PC-9 (cell line): Measurements from ENCODE around the gene PADI1. TPM values are rescaled to one million over a fixed set of nuclear protein-coding genes. Genes with fewer than 3 reads are reported as not detected.

Source experiments
- BruUV-seq: library from RNA; stranded (reverse); fragments of 400-500 nt; replicated peaks from 2 replicates; lab custom pipeline; 2021; lab: Mats Ljungman, UMichigan
- CTCF ChIA-PET: fragments of 300-600 bp; sonication (Branson Sonifier 250); formaldehyde crosslinking; loops from one replicate; lab custom pipeline; 2022; ENCODE audit warnings: antibody characterized with exemption; lab: Charles Lee
- POLR2A ChIA-PET: fragments of 300-600 bp; sonication (Branson Sonifier 250); formaldehyde crosslinking; loops from one replicate; lab custom pipeline; 2022; ENCODE audit warnings: antibody characterized with exemption; ENCODE audit not compliant: unreplicated experiment; lab: Charles Lee
- DNase-seq, 2 experiments: peaks; one replicate each; pipeline versions ENCODE4 v3.0.0 to v3.0.0-alpha.2; 2015 to 2022; ENCODE audit warnings: mixed read lengths in 1 of 2
- H2AFZ ChIP-seq: fragments of 200-600 bp; sonication (generic); 2 replicates; pipeline ENCODE4 v1.8.1; 2017; ENCODE audit warnings: antibody characterized with exemption
- H3F3A ChIP-seq: fragments of 200-600 bp; sonication (generic); 2 replicates; pipeline ENCODE4 v1.8.1; 2017; ENCODE audit warnings: antibody characterized with exemption, mild to moderate bottlenecking, low read depth; ENCODE audit not compliant: insufficient read depth
- H3K27ac ChIP-seq: fragments of 200-600 bp; sonication (generic); 2 replicates; pipeline ENCODE4 v1.6.1; 2016; ENCODE audit warnings: mixed run types
- H3K27me3 ChIP-seq: fragments of 200-600 bp; sonication (generic); 2 replicates; pipeline ENCODE4 v1.6.1; 2016; ENCODE audit warnings: low read depth, mixed run types; ENCODE audit not compliant: insufficient read depth
- H3K36me3 ChIP-seq: fragments of 200-600 bp; sonication (generic); 2 replicates; pipeline ENCODE4 v1.6.1; 2016; ENCODE audit warnings: low read depth, mixed run types
- H3K4me1 ChIP-seq: fragments of 200-600 bp; sonication (generic); replicated peaks from 2 replicates; pipeline ENCODE4 v1.6.1; 2016; ENCODE audit warnings: mixed run types; ENCODE audit not compliant: insufficient read depth
- H3K4me2 ChIP-seq: fragments of 200-600 bp; sonication (generic); 2 replicates; pipeline ENCODE4 v1.6.1; 2017; ENCODE audit warnings: mixed run types
- H3K4me3 ChIP-seq: fragments of 200-600 bp; sonication (generic); 2 replicates; pipeline ENCODE4 v1.6.1; 2016; ENCODE audit warnings: mixed run types
- H3K79me2 ChIP-seq: fragments of 200-600 bp; sonication (generic); 2 replicates; pipeline ENCODE4 v1.6.1; 2017; ENCODE audit warnings: low read depth, mixed run types
- H3K9me2 ChIP-seq: fragments of 200-600 bp; sonication (generic); 2 replicates; pipeline ENCODE4 v1.8.1; 2017; ENCODE audit warnings: mild to moderate bottlenecking; ENCODE audit not compliant: insufficient read depth
- H3K9me3 ChIP-seq: fragments of 200-600 bp; sonication (generic); 2 replicates; pipeline ENCODE4 v1.8.1; 2016; ENCODE audit warnings: low read depth; ENCODE audit not compliant: insufficient read depth
- H4K20me1 ChIP-seq: fragments of 200-600 bp; sonication (generic); 2 replicates; pipeline ENCODE4 v1.8.1; 2017; ENCODE audit not compliant: insufficient read depth
- CTCF ChIP-seq: fragments of 200-600 bp; sonication (generic); conservative IDR thresholded peaks from 2 replicates; pipeline ENCODE4 v1.6.1; 2017; ENCODE audit warnings: mixed run types, antibody characterized with exemption, mild to moderate bottlenecking, moderate library complexity
- EZH2 ChIP-seq: fragments of 200-600 bp; sonication (generic); IDR thresholded peaks from 2 replicates; pipeline ENCODE4 v1.8.0; 2017; ENCODE audit warnings: antibody characterized with exemption, low read depth
- intact Hi-C: fragments of 100-400 bp; cut with micrococcal nuclease; formaldehyde crosslinking; loops from one replicate; pipeline ENCODE4 v1.10.0; 2022; ENCODE audit not compliant: unreplicated experiment
- total RNA-seq: library from RNA; stranded (reverse); gene quantifications from 2 replicates; pipeline ENCODE4 v1.2.3, GENCODE V29; 2021

Gene PADI1
- total RNA-seq, 1 experiment from 2014 or later = 28.3 TPM

GRCh38 chr1:17194133-17194475, 10.8 kb upstream of the PADI1 start:
- Histone ChIP-seq H3F3A (peaks cover 17% of the 10 kb centered on the region), H3K4me2 (no peak overlapping the region), H2AFZ (no peak overlapping the region), H3K4me1 (peaks cover 32% of the 10 kb centered on the region), H3K79me2 (no peaks in the 10 kb centered on the region), H3K27ac (no peak overlapping the region), H3K27me3 (no peaks in the 10 kb centered on the region), H3K36me3 (no peaks in the 10 kb centered on the region), H4K20me1 (no peaks in the 10 kb centered on the region), H3K9me3 (no peaks in the 10 kb centered on the region), H3K4me3 (no peak overlapping the region), H3K9me2 (no peaks in the 10 kb centered on the region)
- TF ChIP-seq EZH2 (no peak), CTCF (no peak)
- no peak for DNase-seq
- intact Hi-C loops = no loop called here
- CTCF ChIA-PET = no interaction called here
- BruUV-seq = no TSS peak
- POLR2A ChIA-PET = no interaction called here

- POLR2A ChIA-PET = interaction anchor here (0.7 kb wide), 1 partner anchor 15 kb away, joined by 3 read pairs; no protein-coding TSS in a partner anchor
- intact Hi-C loops = no loop called here
- Histone ChIP-seq H3K27me3 (no peaks in the 10 kb centered on the region), H3K27ac (no peak overlapping the region), H3K4me2 (no peak overlapping the region), H4K20me1 (no peaks in the 10 kb centered on the region), H3F3A (peaks cover 10% of the 10 kb centered on the region; the same call in 1 of the 2 replicates), H3K79me2 (no peaks in the 10 kb centered on the region), H3K9me2 (no peaks in the 10 kb centered on the region), H3K36me3 (no peaks in the 10 kb centered on the region), H3K4me1 (peaks cover 24% of the 10 kb centered on the region), H3K4me3 (no peak overlapping the region), H3K9me3 (no peaks in the 10 kb centered on the region), H2AFZ (no peak overlapping the region)
- BruUV-seq = no TSS peak
- DNase-seq = no peak
- TF ChIP-seq CTCF (no peak), EZH2 (no peak)
- CTCF ChIA-PET = no interaction called here
Observed at GRCh38 chr1:17194615-17195528, 10.1 kb upstream of the PADI1 start.

- no peaks in the 10 kb centered on the region for H3K27me3 ChIP-seq
- no peak overlapping the region for H3K27ac ChIP-seq
- H3K79me2 ChIP-seq = no peaks in the 10 kb centered on the region
- H3K4me1 ChIP-seq = peaks cover 22% of the 10 kb centered on the region
- no TSS peak for BruUV-seq
- no peak for DNase-seq
- CTCF ChIA-PET = no interaction called here
- H4K20me1 ChIP-seq = no peaks in the 10 kb centered on the region
- no peaks in the 10 kb centered on the region for H3K36me3 ChIP-seq
- intact Hi-C loops = no loop called here
- no peak overlapping the region for H3K4me3 ChIP-seq
- no peak overlapping the region for H2AFZ ChIP-seq
- H3K9me3 ChIP-seq = no peaks in the 10 kb centered on the region
- H3K9me2 ChIP-seq = no peaks in the 10 kb centered on the region
- POLR2A ChIA-PET = no interaction called here
- H3F3A ChIP-seq = peaks cover 7% of the 10 kb centered on the region; the same call in 1 of the 2 replicates
- TF ChIP-seq EZH2 (no peak), CTCF (no peak)
- H3K4me2 ChIP-seq = no peak overlapping the region
Observed at GRCh38 chr1:17195731-17196130, 9.2 kb upstream of the PADI1 start.
